Measurements from ENCODE around the gene CRK.

Gene CRK

DNA sequence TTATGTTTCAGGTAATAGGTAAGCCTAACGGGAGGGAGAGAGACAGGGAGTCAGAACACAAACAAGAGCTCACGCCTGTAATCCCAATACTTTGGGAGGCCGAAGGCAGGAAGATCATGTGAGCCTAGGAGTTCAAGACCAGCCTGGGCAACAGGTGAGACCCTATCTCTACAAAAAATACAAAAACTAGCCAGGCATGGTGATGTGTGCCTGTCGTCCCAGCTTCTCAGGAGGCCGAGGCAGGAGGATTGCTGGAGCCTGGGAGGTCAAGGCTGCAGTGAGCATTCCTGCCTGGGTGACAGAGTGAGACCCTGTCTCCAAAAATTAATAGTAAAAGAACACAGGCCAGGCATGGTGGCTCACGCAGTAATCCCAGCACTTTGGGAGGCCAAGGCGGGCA is 83.4 kb downstream of the CRK start:
- H3K27ac ChIP-seq (replicated peaks) = no peak overlapping the region

DNA sequence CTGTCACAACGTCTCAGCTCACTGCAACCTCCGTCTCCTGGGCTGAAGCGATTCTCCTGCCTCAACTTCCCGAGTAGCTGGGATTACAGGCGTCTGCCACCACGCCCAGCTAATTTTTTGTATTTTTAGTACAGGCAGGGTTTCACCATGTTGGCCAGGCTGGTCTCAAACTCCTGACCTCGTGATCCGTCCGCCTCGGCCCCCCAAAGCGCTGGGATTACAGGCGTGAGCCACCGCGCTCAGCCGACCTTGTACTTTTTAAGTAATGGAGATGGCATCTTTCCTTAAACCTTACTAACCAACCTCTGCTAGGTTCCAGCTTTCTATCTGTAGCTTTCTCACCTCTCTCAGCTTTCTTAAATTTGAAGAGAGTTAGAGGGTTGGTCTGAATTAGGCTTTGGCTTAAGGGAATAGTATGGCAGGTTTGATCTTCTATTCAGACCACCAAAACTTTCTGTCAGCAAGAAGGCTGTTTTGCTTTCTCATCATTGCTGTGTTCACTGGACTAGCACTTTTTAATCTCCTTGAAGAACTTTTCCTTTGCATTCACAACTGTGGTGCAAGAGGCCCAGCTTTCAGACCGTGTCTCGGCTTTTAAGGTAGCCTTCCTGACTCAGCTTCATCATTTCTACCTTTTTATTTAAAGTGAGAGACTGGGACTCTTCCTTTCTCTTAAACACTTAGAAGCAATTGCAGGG is 84.0 kb downstream of the CRK start:
- Histone ChIP-seq H3K4me3 (replicated peaks; ENCODE audit: insufficient read depth, low read length) (no peak overlapping the region), H3K27me3 (ENCODE audit: insufficient read depth, poor library complexity, severe bottlenecking) (no peaks in the 10 kb centered on the region), H3K27ac (replicated peaks) (no peak overlapping the region)
- DNase-seq (ENCODE audit: low read depth in 1 of 2, low spot score in 1 of 2) = no peak
- TF ChIP-seq GABPA (IDR thresholded peaks at IDR 0.05; ENCODE audit: low read depth) = no peak
- TF ChIP-seq, protein P1, sequence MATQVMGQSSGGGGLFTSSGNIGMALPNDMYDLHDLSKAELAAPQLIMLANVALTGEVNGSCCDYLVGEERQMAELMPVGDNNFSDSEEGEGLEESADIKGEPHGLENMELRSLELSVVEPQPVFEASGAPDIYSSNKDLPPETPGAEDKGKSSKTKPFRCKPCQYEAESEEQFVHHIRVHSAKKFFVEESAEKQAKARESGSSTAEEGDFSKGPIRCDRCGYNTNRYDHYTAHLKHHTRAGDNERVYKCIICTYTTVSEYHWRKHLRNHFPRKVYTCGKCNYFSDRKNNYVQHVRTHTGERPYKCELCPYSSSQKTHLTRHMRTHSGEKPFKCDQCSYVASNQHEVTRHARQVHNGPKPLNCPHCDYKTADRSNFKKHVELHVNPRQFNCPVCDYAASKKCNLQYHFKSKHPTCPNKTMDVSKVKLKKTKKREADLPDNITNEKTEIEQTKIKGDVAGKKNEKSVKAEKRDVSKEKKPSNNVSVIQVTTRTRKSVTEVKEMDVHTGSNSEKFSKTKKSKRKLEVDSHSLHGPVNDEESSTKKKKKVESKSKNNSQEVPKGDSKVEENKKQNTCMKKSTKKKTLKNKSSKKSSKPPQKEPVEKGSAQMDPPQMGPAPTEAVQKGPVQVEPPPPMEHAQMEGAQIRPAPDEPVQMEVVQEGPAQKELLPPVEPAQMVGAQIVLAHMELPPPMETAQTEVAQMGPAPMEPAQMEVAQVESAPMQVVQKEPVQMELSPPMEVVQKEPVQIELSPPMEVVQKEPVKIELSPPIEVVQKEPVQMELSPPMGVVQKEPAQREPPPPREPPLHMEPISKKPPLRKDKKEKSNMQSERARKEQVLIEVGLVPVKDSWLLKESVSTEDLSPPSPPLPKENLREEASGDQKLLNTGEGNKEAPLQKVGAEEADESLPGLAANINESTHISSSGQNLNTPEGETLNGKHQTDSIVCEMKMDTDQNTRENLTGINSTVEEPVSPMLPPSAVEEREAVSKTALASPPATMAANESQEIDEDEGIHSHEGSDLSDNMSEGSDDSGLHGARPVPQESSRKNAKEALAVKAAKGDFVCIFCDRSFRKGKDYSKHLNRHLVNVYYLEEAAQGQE (IDR thresholded peaks at IDR 0.05; ENCODE audit: insufficient replicate concordance, low read depth) = no peak
- TF ChIP-seq SPI1 (IDR thresholded peaks at IDR 0.05; ENCODE audit: borderline replicate concordance, low read depth) = no peak
- TF ChIP-seq, protein P2, sequence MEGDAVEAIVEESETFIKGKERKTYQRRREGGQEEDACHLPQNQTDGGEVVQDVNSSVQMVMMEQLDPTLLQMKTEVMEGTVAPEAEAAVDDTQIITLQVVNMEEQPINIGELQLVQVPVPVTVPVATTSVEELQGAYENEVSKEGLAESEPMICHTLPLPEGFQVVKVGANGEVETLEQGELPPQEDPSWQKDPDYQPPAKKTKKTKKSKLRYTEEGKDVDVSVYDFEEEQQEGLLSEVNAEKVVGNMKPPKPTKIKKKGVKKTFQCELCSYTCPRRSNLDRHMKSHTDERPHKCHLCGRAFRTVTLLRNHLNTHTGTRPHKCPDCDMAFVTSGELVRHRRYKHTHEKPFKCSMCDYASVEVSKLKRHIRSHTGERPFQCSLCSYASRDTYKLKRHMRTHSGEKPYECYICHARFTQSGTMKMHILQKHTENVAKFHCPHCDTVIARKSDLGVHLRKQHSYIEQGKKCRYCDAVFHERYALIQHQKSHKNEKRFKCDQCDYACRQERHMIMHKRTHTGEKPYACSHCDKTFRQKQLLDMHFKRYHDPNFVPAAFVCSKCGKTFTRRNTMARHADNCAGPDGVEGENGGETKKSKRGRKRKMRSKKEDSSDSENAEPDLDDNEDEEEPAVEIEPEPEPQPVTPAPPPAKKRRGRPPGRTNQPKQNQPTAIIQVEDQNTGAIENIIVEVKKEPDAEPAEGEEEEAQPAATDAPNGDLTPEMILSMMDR (IDR thresholded peaks at IDR 0.05; ENCODE audit: insufficient read depth, low read length) = no peak
- TF ChIP-seq POLR2AphosphoS5 (IDR thresholded peaks at IDR 0.05; ENCODE audit: low read depth) = no peak

More for the DNA sequence above, 83.4 kb downstream of the CRK start:
- TF ChIP-seq POLR2AphosphoS5 (IDR thresholded peaks at IDR 0.05; ENCODE audit: low read depth) = no peak
- no peak for TF ChIP-seq SPI1 (IDR thresholded peaks at IDR 0.05; ENCODE audit: borderline replicate concordance, low read depth)
- TF ChIP-seq GABPA (IDR thresholded peaks at IDR 0.05; ENCODE audit: low read depth) = no peak
- TF ChIP-seq, protein P2 (IDR thresholded peaks at IDR 0.05; ENCODE audit: insufficient read depth, low read length) = no peak
- TF ChIP-seq, protein P1 (IDR thresholded peaks at IDR 0.05; ENCODE audit: insufficient replicate concordance, low read depth) = no peak
- no peak for DNase-seq (ENCODE audit: low read depth in 1 of 2, low spot score in 1 of 2)
- Histone ChIP-seq H3K4me3 (replicated peaks; ENCODE audit: insufficient read depth, low read length) (no peak overlapping the region), H3K27me3 (ENCODE audit: insufficient read depth, poor library complexity, severe bottlenecking) (no peaks in the 10 kb centered on the region)

Measured in HL-60 (cell line).